LNCAP (cell line): Measurements from ENCODE around the gene CACNA1B.

Source experiments
- CTCF ChIP-seq: fragments of 450-650 bp; IDR thresholded peaks from 2 replicates; pipeline ENCODE4 v1.5.1; 2017; ENCODE audit warnings: mild to moderate bottlenecking

The CACNA1B gene

DNA sequence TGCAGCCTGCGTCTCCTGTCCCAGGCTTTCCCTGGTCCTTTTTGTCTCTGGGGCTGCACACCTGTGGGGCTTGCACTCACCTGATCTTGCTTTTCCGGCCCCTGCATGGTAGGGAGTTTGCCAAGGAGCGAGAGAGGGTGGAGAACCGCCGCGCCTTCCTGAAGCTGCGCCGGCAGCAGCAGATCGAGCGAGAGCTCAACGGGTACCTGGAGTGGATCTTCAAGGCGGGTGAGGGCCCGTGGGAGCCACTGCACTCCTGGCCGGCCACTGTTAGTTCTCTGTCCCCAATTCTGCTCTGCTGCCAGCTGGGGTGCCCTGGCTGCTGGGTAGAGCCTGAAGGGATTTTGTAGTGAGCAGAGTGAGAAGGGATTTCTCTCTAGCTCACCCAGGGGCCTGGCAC lies 78.0 kb downstream of the CACNA1B start:
- no peak for TF ChIP-seq CTCF

GRCh38 chr9:137956039-137956438 lies 78.5 kb downstream of the CACNA1B start:
- no peak for TF ChIP-seq CTCF

DNA sequence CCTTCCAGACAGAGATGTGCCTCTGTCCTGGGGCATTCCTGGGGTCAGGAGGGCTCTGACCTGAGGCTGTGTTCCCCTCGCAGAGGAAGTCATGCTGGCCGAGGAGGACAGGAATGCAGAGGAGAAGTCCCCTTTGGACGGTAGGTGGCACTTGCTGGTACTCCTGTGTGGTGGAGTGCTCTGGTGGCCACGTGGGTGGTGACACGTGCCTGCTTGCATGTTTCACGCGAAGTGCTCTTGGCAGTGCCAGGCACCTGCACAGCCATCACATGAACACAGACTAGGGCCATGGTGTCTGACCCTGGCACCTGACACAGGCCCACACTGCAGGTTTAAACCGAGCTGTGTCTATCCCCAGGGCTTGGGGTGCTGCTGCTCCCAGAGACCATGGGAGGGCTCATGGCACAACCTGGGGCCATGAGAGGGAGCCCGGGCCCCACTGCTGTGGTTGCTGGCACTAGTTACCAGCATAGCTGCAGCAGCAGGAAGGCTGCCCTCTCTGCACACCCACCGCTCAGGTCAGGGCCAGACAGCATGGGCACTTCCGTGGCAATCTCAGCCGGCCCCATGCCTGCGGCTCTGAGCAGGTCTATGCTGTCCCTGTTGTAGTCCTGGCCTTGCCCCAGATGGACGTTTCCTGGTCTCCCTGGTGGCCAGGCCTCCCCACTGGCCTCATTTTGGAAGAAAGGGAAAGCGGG lies 79.3 kb downstream of the CACNA1B start:
- no peak for TF ChIP-seq CTCF

DNA sequence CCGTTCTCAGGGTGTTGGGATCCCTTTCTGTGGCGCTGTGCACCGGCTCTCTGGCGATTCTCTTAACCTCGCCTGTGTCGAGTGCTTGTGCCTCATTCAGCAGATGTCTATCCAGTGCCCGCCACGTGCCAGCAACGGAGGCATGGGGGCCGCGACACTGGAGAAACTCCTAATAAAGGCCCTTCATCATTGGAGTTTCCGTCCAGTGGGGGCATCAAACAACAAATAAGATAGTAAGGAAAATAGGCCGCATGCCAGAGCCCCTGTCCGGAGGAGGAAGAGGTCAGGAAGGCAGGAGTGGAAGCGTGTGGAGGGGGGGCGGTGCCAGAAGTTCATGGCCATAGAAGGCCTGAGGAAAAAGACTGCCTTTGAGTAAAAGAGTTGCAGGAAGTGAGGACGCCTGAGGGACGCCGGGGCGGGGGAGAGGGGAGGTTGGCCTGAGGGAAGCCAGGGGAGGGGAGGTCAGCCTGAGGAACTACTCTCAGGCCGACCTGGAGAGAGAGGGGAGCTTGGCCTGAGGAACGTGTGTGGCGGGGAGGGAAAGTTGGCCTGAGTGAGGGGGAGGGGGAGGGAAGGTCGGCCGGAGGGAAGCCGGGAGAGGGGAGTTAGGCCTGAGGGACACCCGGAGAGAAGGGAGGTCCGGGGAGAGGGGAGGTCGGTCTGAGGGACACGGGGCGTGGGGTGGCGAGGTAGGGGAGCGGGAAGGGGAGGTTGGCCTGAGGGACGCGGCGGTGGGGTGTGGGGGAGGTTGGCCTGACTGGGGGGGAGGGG lies 82.2 kb downstream of the CACNA1B start:
- no peak for TF ChIP-seq CTCF

DNA sequence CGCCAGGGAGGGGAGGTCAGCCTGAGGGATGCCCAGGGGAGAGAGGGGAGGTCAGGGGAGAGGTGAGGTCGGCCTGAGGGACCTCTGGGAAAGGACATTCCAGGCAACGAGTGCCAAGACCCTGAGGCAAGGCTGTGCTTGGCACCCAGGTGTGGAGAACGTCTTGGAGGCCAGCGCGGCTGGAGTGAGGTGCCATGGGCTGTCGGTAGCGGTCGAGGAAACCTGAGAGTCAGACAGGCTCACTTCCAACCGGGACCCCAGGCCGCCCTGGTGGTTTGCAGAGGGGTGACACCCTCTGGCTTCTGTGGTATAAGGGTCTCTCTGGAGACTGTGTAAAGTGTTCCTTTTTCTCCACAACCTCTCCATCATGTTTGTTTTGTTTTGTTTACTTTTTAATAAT lies 82.9 kb downstream of the CACNA1B start:
- peak; percentile 9; the same call in 1 of the 2 replicates for TF ChIP-seq CTCF

DNA sequence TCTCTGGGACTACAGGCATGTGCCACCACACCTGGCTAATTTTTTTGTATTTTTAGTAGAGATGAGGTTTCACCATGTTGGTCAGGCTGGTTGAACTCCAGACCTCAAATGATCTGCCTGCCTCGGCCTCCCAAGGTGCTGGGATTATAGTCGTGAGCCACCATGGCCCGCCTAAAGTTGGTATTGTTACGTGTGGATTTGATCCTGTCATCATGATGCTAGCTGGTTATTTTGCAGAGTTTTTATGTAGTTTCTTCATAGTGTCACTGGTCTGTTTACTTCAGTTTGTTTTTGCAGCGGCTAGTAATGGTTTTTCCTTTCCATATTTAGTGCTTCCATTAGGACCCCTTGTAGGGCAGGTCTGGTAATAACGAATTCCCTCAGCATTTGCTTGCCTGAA lies 85.9 kb downstream of the CACNA1B start:
- TF ChIP-seq CTCF: no peak

DNA sequence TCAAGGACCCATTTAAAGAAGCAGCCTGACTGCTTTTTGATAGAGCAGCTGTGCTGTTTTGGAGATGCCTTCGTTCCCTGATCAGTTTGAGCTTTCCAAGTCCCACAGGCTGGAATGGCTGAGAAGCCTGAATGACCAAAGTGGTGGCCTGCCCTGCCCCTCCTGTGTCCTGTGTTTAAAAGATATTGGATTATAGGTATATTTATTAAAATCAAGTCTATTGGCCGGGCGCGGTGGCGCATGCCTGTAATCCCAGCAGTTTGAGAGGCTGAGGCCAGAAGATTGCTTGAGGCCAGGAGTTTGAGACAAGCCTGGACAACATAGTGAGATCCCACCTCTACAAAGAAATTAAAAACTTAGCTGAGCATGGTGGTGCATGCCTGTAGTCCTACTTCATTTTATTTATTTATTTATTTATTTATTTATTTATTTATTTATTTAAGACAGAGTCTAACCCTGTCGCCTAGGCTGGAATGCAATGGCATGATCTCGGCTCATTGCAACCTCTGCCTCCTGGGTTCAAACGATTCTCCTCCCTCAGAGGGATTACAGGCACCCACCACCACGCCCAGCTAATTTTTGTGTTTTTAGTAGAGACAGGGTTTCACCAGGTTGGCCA lies 87.7 kb downstream of the CACNA1B start:
- TF ChIP-seq CTCF: no peak
